NCI-H524 (cell line): ENCODE data around the gene PC.
"Not testable (repeated sequence)": the region's sequence is repeated elsewhere in the genome, so short reads cannot be mapped to it uniquely, and the experiment has no call there.

Experiments
- DNase-seq, 2 experiments: peaks; one replicate each; lab custom pipeline; 2025; lab: John Stamatoyannopoulos, UW

The PC gene

DNA sequence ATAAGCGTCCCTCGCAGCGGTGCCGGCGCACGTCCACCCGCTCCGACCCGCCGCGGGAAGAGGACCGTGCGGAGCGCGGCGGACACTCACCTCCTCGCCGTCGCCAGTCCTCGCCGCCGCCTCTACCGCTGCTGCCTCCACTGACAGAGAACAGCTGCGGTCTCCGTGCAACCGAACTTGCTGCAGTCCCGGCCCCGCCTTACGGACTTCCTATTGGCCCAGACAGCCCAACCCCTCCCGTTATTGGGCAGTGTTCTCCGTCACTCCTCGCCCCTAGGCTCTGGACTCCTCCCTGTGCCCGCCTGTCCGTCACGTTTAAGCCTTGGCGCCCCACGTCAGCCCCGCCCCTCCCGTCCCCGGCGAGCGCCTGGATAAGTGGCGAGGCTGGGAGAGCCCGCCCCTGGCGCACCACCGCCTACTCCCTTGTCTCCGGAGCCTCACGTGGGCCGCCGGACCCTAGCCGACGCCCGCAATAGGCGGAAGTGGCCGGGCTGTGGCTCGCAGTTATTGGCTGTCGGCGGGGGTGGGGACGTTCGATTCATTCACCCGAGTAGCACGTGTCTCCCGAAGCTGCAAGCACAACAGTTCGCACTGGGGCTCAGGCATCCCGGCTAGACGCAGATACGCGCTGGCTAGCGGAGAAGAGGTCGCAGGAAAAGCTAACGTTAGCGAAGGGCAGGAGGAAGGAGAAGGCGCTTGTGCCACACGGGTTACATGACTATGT lies at the start of gene PC:
Gene PC, minus strand, starts transcription at position 152 of the 724 bp plus-strand sequence. CDS start 86,224 bp downstream, outside the sequence.
- peak; percentile 97 to 99 for DNase-seq

- no peak for DNase-seq
Observed at GRCh38 chr11:67007126-67007525, 48.9 kb upstream of the PC start.

GRCh38 chr11:67006029-67006884 lies 48.1 kb upstream of the PC start:
- peak; percentile 39 to 59 for DNase-seq

- DNase-seq, result not testable (repeated sequence)
Observed at GRCh38 chr11:67005200-67005599, 47.0 kb upstream of the PC start.

DNA sequence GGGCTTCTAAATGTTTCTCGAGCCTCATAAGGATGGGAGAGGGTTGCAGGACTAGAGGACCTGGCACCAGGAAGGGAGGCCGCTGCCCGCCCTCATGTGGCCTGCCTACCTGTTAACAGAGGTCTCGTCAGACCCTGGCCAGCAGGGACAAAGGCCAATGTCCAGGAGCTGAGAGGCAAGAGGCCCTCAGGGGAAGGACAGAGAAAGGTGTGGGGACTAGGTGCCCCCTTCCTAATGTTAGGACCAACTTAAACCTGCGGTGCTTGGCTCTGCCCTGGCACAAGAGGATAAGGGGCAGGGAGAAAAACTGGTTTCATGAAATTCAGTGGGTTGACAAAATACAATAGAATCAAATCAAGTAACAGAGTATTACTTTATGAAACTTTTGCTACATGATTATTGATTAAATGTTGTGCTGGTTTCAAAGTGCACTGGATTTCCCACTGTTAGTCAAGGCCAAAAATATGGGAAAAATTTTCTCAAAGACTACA lies 44.8 kb upstream of the PC start:
- no peak for DNase-seq

DNA sequence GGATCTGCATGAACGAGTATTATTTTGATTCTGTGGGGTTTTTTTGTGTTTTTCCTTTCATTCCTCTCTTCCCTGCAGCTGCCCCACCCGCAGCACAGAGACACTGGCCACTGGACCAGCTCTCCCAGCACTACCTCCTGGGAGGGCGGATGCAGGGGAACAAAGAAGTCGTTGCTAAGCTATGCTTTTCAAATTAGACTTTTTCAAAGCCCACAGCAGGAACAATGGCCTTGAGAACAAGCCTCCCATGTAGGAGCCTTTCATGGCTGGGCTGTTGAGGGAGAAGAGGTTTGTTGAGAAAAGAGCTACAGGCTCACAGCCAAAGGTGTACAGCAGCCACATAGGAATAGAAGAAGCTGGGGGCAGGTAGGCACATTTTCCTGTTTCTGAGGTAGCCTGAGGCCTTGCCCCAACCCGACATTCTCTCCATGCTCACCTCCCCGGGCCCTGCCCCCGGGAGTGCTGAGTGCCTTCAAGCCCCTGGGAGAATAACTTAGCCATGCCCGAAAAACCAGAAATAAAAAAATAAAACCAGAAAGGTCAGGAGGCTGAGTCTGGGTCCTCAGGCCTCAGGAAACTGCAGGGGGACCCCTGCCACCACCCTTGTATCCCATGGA lies 44.2 kb upstream of the PC start:
- no peak for DNase-seq

GRCh38 chr11:67001332-67001731 lies 43.1 kb upstream of the PC start:
- DNase-seq, result no peak

- DNase-seq, result no peak
Observed at GRCh38 chr11:66999555-66999954, 41.4 kb upstream of the PC start.

- peak; percentile 23 to 37 for DNase-seq
Observed at GRCh38 chr11:66996609-66997273, 38.6 kb upstream of the PC start.

GRCh38 chr11:66992041-66992440 lies 33.9 kb upstream of the PC start:
- DNase-seq, result no peak

DNA sequence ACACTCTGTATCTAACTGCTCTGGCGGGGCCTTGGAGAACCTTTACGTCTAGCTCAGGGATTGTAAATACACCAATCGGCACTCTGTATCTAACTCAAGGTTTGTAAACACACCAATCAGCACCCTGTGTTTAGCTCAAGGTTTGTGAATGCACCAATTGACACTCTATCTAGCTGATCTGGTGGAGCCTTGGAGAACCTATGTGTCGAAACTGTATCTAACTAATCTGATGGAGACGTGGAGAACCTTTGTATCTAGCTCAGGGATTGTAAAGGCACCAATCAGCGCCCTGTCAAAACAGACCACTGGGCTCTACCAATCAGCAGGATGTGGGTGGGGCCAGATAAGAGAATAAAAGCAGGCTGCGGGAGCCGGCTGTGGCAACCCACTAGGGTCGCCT lies 31.2 kb upstream of the PC start:
- not testable (repeated sequence) for DNase-seq

DNA sequence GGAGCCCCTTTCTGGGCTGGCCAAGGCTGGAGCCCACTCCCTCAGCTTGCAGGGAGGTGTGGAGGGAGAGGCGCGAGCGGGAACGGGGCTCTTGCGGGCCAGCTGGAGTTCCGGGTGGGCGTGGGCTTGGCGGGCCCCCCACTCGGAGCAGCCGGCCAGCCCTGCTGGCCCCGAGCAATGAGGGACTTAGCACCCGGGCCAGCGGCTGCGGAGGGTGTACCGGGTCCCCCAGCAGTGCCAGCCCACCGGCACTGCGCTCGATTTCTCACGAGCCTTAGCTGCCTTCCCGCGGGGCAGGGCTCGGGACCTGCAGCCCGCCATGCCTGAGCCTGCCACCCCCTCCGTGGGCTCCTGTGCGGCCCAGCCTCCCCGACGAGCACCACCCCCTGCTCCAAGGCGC lies 30.6 kb upstream of the PC start:
- DNase-seq, result not testable (repeated sequence)

GRCh38 chr11:66987924-66988637 lies 29.9 kb upstream of the PC start:
- no peak for DNase-seq

DNA sequence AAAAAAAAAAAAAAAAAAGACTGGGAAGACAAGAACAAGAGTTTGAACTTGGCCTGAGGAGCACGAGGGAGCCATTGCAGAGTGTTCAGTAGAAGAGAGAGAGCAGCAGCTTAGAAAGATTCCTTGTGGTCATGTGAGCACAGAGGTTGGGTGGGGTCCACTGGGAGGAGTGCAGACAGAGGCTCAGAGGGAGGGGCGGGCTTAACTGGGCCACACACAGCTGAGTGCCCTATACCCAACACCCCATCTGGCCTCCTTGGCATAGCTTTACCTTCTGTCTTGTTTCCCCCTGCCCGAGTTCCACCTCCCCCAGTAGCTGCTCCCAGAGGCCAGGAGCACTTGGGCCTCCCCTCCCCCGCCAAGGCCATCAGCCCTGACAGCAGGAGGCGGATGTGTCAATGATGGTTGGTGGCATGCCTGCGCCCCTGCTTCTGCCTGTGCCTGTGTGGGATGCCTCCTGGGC lies 29.0 kb upstream of the PC start:
- peak; percentile 94 to 96 for DNase-seq

GRCh38 chr11:66986178-66986545 lies 28.0 kb upstream of the PC start:
- DNase-seq, result no peak

- no peak for DNase-seq
Observed at GRCh38 chr11:66985508-66986177, 27.5 kb upstream of the PC start.

DNA sequence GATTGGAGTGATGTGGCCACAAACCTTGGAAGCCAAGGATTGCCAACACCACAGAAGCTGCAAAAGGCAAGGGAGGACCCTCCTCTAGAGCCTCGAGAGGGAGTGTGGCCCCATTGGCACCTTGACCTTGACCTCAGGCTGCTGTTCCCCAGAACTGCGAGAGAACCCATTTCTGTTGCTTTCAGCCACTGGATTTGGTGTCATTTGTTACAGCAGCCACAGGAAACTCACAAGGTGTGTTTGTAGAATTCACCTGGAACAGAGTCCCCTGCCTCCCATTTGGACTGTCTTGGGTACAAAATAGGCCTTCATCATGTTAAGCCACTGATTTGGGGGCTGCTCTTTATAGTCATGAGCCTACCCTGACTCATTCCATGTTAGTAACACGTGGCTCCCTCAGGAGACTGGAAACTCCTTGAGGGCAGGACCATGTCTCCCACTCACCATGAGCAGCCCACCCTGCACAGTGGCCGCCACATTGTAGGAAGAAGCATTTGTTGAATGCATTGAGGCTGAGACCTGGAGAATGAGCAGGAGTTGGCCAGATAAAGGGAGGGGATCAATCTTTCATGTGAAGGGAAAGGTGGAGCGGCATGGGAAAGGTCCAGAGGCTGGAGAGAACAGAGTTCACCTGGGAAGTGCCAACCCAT lies 25.2 kb upstream of the PC start:
- DNase-seq, result no peak

DNA sequence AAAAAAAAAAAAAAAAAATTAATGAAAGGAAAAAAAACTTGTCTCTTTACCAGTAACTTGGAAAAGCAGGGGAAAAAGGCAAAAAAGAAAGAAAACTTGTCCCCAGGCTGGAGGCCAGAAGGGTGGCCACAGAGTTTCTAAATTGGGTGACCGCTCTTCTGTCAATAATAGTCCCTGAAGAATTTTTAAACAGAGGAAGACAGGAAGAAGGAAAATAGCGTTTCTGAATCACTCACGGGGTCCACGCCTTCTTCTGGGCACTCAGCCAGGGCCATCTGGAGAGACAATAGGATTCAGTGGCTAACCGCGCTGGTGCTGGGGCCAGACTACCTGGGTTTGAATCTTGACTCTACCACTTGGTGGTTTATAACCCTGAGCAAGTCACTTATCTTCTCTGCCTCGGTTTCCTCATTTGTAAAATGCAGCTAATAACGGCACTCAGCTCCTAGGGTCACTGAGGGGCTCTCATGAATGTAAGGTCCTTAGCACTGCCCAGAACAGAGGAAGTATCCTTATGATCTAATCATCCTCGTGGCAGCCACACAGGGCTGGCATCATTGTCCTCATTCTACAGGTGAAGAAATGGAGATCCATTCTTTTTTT lies 23.9 kb upstream of the PC start:
- peak; percentile 87 for DNase-seq

GRCh38 chr11:66979336-66979980 lies 21.3 kb upstream of the PC start:
- DNase-seq, result no peak
